Measurements from ENCODE around the gene SCAMP1.
A peak's percentile ranks its signal among the peaks of the same experiment; 100 is the strongest.

The SCAMP1 gene

GRCh38 chr5:78482948-78483347 is 122.5 kb downstream of the SCAMP1 start:
- Histone ChIP-seq H3K4me1 (ENCODE audit: control insufficient read depth in 1 of 2, insufficient read depth in 2 of 2, low read length in 2 of 2) (no peaks in the 10 kb centered on the region), H3K79me1 (ENCODE audit: low read length) (no peaks in the 10 kb centered on the region), H3K27ac (ENCODE audit: low read depth, low read length) (no peak overlapping the region), H3K4me2 (ENCODE audit: low read length) (no peak overlapping the region), H3K36me3 (ENCODE audit: control insufficient read depth in 1 of 2, insufficient read depth in 2 of 2, low read length in 2 of 2) (peaks cover 2 to 5% of the 10 kb centered on the region in 2 experiments), H3K4me3 (ENCODE audit: low read depth, low read length) (no peak overlapping the region), H4K12ac (ENCODE audit: low read depth, low read length) (no peak overlapping the region), H3K9ac (ENCODE audit: low read length) (no peak overlapping the region), H4K8ac (ENCODE audit: low read depth, low read length) (no peak overlapping the region), H2BK120ac (ENCODE audit: insufficient read depth, low read length, poor library complexity) (no peak overlapping the region), H2BK5ac (ENCODE audit: low read depth, low read length, poor library complexity) (no peak overlapping the region), H2BK12ac (ENCODE audit: low read length) (no peak overlapping the region), H2AFZ (ENCODE audit: insufficient read depth, low read length, poor library complexity) (no peak overlapping the region), H3K4ac (ENCODE audit: low read depth, low read length) (no peak overlapping the region), H3K14ac (ENCODE audit: low read length) (no peak overlapping the region), H3K79me2 (ENCODE audit: control insufficient read depth, insufficient read depth, low read length, poor library complexity) (no peaks in the 10 kb centered on the region), H3K18ac (ENCODE audit: low read length) (no peak overlapping the region), H3K9me3 (ENCODE audit: insufficient read depth, low read depth, low read length) (no peaks in the 10 kb centered on the region), H2AK5ac (ENCODE audit: low read length) (no peak overlapping the region), H3K23ac (ENCODE audit: low read length) (no peak overlapping the region), H4K91ac (ENCODE audit: low read depth, low read length) (no peak overlapping the region), H3K27me3 (ENCODE audit: insufficient read depth, low read length) (no peaks in the 10 kb centered on the region)
- WGBS (ENCODE audit: extremely low coverage, insufficient coverage, insufficient read length): no CpG with 5 or more reads among the region's 1 CpG
- no peak for DNase-seq

GRCh38 chr5:78483809-78484521 is 123.5 kb downstream of the SCAMP1 start:
- Histone ChIP-seq H2AK5ac (ENCODE audit: low read length) (no peak overlapping the region), H3K9ac (ENCODE audit: low read length) (no peak overlapping the region), H3K36me3 (ENCODE audit: control insufficient read depth in 1 of 2, insufficient read depth in 2 of 2, low read length in 2 of 2) (peaks cover 5 to 14% of the 10 kb centered on the region in 2 experiments), H3K14ac (ENCODE audit: low read length) (no peak overlapping the region), H4K8ac (ENCODE audit: low read depth, low read length) (no peak overlapping the region), H3K23ac (ENCODE audit: low read length) (no peak overlapping the region), H3K27me3 (ENCODE audit: insufficient read depth, low read length) (no peaks in the 10 kb centered on the region), H2AFZ (ENCODE audit: insufficient read depth, low read length, poor library complexity) (no peak overlapping the region), H3K4me3 (ENCODE audit: low read depth, low read length) (no peak overlapping the region), H3K4ac (ENCODE audit: low read depth, low read length) (no peak overlapping the region), H3K27ac (ENCODE audit: low read depth, low read length) (no peak overlapping the region), H3K4me2 (ENCODE audit: low read length) (no peak overlapping the region), H3K79me1 (ENCODE audit: low read length) (no peaks in the 10 kb centered on the region), H3K79me2 (ENCODE audit: control insufficient read depth, insufficient read depth, low read length, poor library complexity) (no peaks in the 10 kb centered on the region), H3K4me1 (ENCODE audit: control insufficient read depth in 1 of 2, insufficient read depth in 2 of 2, low read length in 2 of 2) (peaks cover 0 to 2% of the 10 kb centered on the region in 2 experiments), H4K91ac (ENCODE audit: low read depth, low read length) (no peak overlapping the region), H2BK120ac (ENCODE audit: insufficient read depth, low read length, poor library complexity) (no peak overlapping the region), H2BK5ac (ENCODE audit: low read depth, low read length, poor library complexity) (no peak overlapping the region), H2BK12ac (ENCODE audit: low read length) (no peak overlapping the region), H4K12ac (ENCODE audit: low read depth, low read length) (no peak overlapping the region), H3K18ac (ENCODE audit: low read length) (no peak overlapping the region), H3K9me3 (ENCODE audit: insufficient read depth, low read depth, low read length) (no peaks in the 10 kb centered on the region)
- no CpG with 5 or more reads among the region's 3 CpGs for WGBS (ENCODE audit: extremely low coverage, insufficient coverage, insufficient read length)
- peak in 1 of 2 donors; percentile 16 for DNase-seq

GRCh38 chr5:78486218-78486617 is 125.8 kb downstream of the SCAMP1 start:
- Histone ChIP-seq H2AK5ac (ENCODE audit: low read length) (no peak overlapping the region), H4K8ac (ENCODE audit: low read depth, low read length) (no peak overlapping the region), H2AFZ (ENCODE audit: insufficient read depth, low read length, poor library complexity) (no peak overlapping the region), H3K4me3 (ENCODE audit: low read depth, low read length) (no peak overlapping the region), H3K79me1 (ENCODE audit: low read length) (no peaks in the 10 kb centered on the region), H2BK5ac (ENCODE audit: low read depth, low read length, poor library complexity) (no peak overlapping the region), H3K18ac (ENCODE audit: low read length) (no peak overlapping the region), H3K9me3 (ENCODE audit: insufficient read depth, low read depth, low read length) (no peaks in the 10 kb centered on the region), H3K36me3 (ENCODE audit: control insufficient read depth in 1 of 2, insufficient read depth in 2 of 2, low read length in 2 of 2) (peaks cover 5 to 14% of the 10 kb centered on the region in 2 experiments), H3K9ac (ENCODE audit: low read length) (no peak overlapping the region), H3K27me3 (ENCODE audit: insufficient read depth, low read length) (no peaks in the 10 kb centered on the region), H3K4ac (ENCODE audit: low read depth, low read length) (no peak overlapping the region), H3K4me2 (ENCODE audit: low read length) (no peak overlapping the region), H2BK120ac (ENCODE audit: insufficient read depth, low read length, poor library complexity) (no peak overlapping the region), H3K4me1 (ENCODE audit: control insufficient read depth in 1 of 2, insufficient read depth in 2 of 2, low read length in 2 of 2) (peaks cover 0 to 2% of the 10 kb centered on the region in 2 experiments), H4K12ac (ENCODE audit: low read depth, low read length) (no peak overlapping the region), H3K79me2 (ENCODE audit: control insufficient read depth, insufficient read depth, low read length, poor library complexity) (no peaks in the 10 kb centered on the region), H2BK12ac (ENCODE audit: low read length) (no peak overlapping the region), H4K91ac (ENCODE audit: low read depth, low read length) (no peak overlapping the region), H3K14ac (ENCODE audit: low read length) (no peak overlapping the region), H3K27ac (ENCODE audit: low read depth, low read length) (no peak overlapping the region), H3K23ac (ENCODE audit: low read length) (no peak overlapping the region)
- DNase-seq: peak in 1 of 2 donors; percentile 55
- WGBS (ENCODE audit: extremely low coverage, insufficient coverage, insufficient read length): no CpG with 5 or more reads among the region's 2 CpGs

- Histone ChIP-seq H2BK5ac (ENCODE audit: low read depth, low read length, poor library complexity) (no peak overlapping the region), H3K4me3 (ENCODE audit: low read depth, low read length) (no peak overlapping the region), H3K4me2 (ENCODE audit: low read length) (no peak overlapping the region), H4K12ac (ENCODE audit: low read depth, low read length) (no peak overlapping the region), H2BK12ac (ENCODE audit: low read length) (no peak overlapping the region), H4K91ac (ENCODE audit: low read depth, low read length) (no peak overlapping the region), H2BK120ac (ENCODE audit: insufficient read depth, low read length, poor library complexity) (no peak overlapping the region), H3K79me1 (ENCODE audit: low read length) (no peaks in the 10 kb centered on the region), H3K23ac (ENCODE audit: low read length) (no peak overlapping the region), H3K27ac (ENCODE audit: low read depth, low read length) (no peak overlapping the region), H3K79me2 (ENCODE audit: control insufficient read depth, insufficient read depth, low read length, poor library complexity) (no peaks in the 10 kb centered on the region), H3K4me1 (ENCODE audit: control insufficient read depth in 1 of 2, insufficient read depth in 2 of 2, low read length in 2 of 2) (peaks cover 0 to 2% of the 10 kb centered on the region in 2 experiments), H3K9me3 (ENCODE audit: insufficient read depth, low read depth, low read length) (no peaks in the 10 kb centered on the region), H2AFZ (ENCODE audit: insufficient read depth, low read length, poor library complexity) (no peak overlapping the region), H4K8ac (ENCODE audit: low read depth, low read length) (no peak overlapping the region), H3K4ac (ENCODE audit: low read depth, low read length) (no peak overlapping the region), H3K14ac (ENCODE audit: low read length) (no peak overlapping the region), H3K18ac (ENCODE audit: low read length) (no peak overlapping the region), H3K36me3 (ENCODE audit: control insufficient read depth in 1 of 2, insufficient read depth in 2 of 2, low read length in 2 of 2) (peaks cover 5 to 17% of the 10 kb centered on the region in 2 experiments), H3K27me3 (ENCODE audit: insufficient read depth, low read length) (no peaks in the 10 kb centered on the region), H3K9ac (ENCODE audit: low read length) (no peak overlapping the region), H2AK5ac (ENCODE audit: low read length) (no peak overlapping the region)
- WGBS (ENCODE audit: extremely low coverage, insufficient coverage, insufficient read length): no CpG with 5 or more reads among the region's 4 CpGs
- no peak for DNase-seq
These were observed 127.4 kb downstream of the SCAMP1 start for GRCh38 chr5:78487846-78488245.

Measured in trophoblast cell (in vitro differentiated cells and primary cell).